Kidney tubule cell (primary cell): ENCODE measurements around the gene SPATA9.
"Not testable (repeated sequence)": the region's sequence is repeated elsewhere in the genome, so short reads cannot be mapped to it uniquely, and the experiment has no call there.

Source experiments
- DNase-seq: peaks from one replicate; pipeline ENCODE4 v3.0.0-alpha.2; 2018; ENCODE audit warnings: low spot score

The SPATA9 gene

DNA sequence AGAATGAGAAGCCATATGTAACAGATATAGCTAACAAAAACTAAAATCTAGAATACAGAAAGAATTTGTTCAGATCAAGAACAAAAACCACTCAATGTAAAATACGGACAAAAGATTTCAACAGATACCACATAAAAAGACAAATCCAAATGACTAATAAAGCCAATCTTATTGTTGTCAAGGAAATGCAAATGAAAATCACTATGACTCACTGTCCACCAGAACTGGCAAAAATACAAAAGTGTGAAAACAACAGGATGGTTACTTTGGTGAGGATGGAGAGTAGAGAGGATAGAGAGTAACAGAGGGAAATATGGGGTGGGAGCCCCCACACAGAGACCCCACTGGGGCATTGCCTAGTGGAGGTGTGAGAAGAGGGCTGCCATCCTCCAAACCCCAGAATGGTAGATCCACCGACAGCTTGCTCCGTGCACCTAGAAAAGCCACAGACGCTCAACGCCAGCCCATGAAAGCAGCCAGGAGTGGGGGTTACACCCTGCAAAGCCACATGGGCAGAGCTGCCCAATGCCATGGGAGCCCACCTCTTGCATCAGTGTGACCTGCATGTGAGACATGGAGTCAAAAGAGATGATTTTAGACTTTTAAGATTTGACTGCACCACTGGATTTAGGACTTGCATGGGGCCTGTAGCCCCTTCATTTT is 33.1 kb upstream of the SPATA9 start:
- peak; percentile 85 for DNase-seq

DNA sequence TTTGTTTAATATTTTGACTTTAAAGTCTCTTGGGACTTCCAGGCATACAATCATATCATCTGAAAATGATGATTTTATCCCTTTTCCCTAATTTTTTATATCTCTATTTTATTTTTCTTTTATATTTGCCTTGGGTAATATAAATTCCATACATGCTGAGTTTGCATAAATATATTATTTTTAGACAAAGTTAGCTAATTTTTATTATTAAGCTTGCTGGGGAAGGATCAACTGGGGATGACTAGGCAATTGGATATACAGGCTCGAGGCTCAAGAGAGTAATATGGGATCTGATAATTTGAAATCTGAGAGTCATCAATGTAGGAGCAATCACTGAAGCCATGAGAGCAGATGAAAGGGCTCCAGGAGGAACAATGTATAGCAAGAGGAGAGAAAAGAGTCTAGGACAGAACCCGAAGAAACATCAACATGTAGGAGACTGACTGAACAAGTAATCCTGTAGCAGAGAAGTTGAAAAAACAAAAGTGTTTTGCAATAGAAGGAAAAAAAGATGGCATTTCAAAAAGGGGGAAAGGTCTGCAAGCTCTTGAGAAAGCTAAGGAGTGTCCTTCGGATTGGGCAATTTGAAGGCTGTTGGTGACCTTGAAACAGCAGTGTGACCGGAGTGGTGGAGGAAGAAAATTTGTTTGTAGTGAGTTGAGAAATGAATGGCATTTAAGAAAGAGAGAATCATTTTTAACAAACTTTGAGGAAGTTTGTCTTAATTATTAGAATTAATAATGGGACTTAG is 31.3 kb upstream of the SPATA9 start:
- no peak for DNase-seq

DNA sequence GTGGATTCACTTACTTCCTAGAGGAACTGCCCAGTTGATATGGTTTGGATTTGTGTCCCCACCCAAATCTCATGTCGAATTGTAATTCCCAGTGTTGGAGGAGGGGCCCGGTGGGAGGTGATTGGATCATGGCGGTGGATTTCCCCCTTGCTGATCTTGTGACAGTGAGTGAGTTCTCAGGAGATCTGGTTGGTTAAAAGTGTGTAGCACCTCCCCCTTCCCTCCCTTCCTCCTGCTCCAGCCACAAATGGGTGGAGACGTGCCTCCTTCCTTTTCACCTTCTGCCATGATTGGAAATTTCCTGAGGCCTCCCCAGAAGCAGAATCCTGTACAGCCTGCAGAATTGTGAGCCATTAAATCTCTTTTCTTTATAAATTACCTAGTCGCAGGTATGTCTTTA is 30.5 kb upstream of the SPATA9 start:
- DNase-seq = not testable (repeated sequence)

DNA sequence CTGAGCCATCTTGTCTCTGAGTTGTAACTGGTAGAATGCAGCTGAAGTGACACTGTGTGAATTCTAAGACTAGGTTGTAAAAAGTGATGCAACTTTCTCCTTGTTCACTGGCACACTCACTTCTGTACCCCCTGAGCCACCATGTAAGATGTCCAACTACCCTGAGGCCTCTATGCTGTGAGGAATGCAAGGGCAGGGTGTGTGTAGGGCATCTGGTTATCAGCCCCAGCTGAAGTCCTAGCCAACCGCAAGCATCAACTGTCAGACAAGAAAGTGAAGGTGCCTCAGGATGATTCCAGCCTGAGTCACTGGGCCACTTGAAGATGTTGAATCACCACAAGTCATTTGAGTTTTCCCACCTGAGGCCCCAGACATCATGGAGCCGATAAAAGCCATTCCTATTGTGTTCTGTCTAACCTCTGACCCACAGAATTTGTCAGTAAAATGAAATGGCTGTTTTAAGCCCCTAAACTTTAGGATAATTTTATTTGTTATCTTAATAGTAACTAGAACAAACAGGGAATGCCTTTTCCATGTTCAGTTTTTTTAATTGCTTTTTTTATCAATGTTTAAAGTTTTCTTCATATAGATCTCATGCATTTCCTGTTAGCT is 29.7 kb upstream of the SPATA9 start:
- DNase-seq = peak; percentile 99

DNA sequence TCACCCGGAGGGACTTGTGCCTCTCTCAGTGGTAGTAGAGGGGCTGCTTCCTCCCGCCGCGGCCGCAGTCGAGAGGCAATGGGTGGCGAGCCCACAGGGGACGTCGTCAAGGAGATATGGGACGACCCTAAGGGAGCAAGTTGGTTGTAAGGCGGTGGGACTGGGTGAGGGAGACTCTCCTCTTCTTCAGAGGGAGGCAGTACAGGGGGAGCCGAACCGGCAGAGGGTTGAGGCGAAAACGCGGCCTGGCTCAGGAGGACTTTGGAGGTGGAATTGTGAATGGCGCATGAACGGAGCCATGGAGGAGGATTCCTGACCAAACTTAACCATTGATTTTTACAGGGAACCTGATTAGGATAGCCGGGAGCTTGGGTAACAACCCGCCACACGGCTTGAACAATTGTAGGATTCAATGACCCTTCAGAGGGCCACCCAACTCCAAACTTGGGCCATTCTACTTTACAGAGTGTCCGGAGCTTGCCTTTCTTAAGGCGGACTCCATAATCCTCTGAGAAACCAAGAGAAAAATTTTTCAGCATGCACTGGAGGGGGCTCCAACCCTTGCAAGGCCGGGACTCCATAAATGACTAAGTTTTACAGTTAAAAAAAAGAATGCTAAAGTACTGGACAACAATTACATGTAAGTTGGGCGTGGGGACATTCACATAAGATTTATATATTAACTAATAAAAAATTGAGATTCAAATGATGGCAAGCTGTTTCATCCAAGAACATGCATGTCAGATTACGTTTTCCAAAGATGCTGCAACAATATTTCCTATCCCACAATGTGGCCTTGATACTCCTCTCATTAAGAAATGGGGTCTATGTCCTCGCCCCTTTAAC is 28.9 kb upstream of the SPATA9 start:
- DNase-seq = no peak

DNA sequence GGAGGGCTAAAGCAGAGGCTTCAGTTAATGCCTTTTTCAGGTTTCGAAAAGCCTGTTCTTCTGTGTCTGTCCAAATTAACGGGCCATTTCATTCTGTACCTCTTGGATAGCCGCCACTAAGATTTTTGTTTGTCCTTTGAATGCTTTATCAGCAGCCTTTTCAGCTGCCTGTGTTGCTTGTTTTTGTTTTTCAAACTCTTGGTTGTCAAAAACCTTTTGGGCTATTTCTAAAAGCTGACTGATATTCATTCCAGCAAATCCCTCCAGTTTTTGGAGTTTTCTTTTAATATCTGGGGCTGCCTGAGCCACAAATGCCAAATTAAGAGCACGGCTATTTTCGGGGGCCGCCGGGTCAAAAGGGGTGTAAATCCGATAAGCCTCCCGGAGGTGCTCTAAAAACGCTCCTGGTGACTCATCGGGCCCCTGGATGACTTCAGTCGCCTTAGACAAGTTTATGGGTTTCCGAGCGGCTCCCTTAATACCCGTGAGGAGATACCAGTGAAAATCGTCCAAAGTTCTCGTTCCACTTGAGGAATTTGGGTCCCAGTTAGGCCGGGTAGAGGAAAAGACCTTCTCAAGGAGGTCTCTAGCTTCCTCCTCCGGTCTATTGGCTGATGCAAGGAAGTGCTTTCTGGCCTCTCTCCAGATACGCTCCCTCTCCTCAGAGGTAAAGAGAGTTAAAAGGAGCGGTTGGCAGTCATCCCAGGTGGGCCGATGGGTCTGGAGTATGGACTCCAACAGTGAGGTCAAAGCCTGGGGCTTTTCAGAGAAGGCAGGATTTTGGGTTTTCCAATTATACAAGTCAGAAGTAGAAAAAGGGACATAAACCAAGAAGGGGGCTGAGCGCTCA is 28.1 kb upstream of the SPATA9 start:
- DNase-seq = peak; percentile 35

DNA sequence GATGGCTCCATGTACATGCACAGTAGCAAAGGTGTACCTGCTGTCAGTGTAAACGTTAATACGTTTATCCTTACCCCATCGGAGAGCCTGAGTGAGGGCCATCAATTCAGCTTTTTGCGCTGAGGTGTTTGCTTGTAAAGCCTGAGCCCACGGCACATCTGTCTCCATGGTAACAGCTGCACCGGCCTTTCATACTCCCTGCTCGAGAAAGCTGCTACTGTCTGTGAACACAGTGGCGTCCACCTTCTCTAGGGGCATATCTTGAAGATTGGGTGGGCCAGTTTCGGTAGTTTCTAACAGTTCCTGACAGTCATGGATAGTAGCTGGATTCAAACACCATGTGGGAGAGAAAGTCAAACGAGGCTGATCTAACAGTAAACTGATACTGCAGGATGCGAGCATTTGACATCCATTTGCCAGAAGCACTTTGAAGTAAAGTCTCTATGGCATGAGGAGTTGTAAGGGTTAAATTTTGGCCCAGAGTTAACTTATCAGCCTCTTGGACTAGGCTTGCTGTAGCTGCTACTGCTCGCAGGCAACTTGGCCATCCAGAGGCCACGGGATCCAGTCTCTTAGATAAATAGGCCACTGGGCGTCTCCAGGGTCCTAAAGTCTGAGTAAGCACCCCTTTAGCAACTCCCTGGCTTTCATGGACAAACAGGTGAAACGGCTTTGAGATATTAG is 27.3 kb upstream of the SPATA9 start:
- DNase-seq = peak; percentile 33

DNA sequence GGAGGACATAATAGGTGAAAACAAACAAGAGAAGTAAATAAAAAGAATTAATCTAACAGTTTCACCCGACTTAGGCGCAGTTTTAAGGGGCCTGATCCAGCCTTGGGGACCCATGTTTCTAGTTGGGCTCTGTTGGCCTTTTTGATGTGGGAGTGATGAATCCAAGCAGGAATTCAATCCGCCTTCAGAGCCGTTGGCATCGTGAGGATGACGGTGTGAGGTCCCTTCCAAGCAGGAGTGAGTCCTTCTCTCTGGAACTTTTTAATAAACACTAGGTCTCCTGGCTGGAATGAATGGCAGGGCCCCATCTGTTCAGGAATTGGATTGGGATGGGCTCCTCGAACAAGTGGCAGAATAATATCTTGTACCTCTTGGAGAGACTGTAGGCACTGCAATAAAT is 26.1 kb upstream of the SPATA9 start:
- DNase-seq = no peak

DNA sequence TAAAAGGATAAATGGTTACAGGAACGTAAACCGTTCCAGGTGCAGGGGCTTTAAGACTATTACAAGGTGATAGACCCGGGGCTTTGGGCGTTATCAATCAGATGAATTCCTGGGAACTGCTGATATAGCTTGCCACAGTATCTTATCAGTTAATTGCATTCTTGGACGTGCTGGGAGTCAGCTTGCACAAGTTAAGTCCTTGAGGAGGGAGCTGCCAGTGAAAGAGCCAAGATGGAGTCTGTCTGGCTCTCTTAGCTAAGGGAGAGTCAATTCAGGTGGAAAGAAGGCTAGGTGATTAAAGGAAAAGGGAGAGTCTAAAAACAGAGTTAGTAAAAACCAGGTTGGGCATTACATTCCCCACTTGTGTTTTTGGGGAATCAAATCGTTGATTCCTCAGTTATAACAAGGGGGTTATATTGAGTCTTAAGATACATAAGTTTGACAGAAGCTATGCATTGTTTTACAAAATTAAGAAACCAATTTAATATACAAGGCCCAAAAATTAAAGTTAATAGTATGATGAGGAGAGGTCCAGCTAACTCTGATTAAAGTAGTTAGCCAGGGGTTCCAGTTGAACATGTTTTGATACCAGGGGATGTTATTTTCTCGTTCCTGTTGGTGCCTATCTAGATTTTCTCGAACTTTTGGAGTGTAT is 24.9 kb upstream of the SPATA9 start:
- not testable (repeated sequence) for DNase-seq

DNA sequence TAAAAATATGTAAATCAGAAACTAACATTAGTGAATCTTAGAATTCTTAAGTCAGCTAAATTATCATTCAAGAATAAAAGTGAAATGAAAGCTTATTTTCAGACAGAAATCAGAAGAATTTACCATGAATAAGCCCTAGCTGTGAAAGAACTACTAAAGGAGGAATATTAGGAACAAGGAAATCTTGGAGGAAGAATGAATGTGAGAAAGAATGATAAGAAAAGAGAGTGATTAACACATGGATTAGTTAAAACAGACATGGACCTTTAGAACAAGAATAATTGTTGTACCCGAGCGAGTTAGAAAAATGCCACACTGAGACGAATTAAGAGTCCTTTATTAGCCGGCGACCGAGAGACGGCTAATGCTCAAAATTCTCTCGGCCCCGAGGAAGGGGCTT is 24.3 kb upstream of the SPATA9 start:
- no peak for DNase-seq

DNA sequence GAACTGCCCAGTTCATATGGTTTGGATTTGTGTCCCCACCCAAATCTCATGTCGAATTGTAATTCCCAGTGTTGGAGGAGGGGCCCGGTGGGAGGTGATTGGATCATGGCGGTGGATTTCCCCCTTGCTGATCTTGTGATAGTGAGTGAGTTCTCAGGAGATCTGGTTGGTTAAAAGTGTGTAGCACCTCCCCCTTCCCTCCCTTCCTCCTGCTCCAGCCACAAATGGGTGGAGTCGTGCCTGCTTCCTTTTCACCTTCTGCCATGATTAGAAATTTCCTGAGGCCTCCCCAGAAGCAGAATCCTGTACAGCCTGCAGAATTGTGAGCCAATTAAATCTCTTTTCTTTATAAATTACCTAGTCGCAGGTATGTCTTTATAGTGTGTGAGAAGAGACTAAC is 23.4 kb upstream of the SPATA9 start:
- DNase-seq = not testable (repeated sequence)

DNA sequence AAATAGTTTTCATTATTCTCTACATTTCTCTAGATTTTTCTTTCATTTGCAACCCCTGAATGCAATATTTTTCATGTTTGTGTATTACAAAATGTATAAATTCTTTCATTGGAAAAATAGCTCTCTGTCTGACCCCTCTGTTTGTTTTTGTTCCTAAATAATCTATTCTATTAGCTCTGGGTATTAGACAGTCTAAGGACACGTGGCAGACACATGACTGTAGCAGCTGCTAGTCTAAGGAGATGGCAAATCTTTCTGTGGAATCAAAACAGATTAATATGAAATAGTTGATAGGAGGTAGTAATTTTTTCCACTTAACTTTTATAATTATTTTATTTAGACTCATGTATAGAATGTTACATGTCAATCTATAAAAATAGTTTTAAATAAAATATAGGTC is 21.4 kb upstream of the SPATA9 start:
- DNase-seq = no peak

DNA sequence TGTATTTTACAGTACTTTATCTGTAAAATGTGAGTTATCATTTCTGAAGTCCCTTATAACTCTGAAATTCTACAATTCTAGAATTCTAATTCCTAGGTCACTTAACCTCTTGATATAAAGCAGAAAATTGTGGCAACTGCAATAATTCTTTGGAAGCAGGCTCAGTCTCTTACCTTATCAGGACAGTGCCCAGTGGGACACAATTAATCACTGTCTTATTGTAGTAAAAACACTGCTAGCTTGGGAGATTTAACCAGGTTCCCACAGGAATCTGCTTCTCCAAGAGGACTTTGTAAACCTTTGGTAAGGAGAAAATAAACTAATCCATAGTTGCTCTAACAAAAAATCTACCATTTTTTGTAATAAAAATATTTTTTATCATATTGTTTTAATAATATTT is 18.3 kb upstream of the SPATA9 start:
- no peak for DNase-seq

DNA sequence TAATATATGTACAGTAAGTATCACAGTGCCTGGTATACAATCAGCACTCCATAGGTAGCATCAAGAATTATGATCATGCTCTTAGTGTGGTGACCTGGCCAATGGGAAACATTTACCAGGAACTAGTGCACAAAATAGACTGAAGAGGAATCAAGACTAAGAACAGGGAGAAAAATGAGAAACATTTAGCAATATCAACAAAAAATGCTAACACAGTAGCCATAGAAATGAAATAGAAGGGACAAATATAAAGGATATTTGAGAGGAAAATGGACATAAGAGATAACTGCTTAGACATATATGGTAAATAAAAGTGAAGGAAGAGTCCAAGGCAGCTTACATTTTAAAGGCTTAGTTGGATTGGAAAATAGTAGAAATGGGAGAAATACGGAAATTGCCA is 16.5 kb upstream of the SPATA9 start:
- no peak for DNase-seq

DNA sequence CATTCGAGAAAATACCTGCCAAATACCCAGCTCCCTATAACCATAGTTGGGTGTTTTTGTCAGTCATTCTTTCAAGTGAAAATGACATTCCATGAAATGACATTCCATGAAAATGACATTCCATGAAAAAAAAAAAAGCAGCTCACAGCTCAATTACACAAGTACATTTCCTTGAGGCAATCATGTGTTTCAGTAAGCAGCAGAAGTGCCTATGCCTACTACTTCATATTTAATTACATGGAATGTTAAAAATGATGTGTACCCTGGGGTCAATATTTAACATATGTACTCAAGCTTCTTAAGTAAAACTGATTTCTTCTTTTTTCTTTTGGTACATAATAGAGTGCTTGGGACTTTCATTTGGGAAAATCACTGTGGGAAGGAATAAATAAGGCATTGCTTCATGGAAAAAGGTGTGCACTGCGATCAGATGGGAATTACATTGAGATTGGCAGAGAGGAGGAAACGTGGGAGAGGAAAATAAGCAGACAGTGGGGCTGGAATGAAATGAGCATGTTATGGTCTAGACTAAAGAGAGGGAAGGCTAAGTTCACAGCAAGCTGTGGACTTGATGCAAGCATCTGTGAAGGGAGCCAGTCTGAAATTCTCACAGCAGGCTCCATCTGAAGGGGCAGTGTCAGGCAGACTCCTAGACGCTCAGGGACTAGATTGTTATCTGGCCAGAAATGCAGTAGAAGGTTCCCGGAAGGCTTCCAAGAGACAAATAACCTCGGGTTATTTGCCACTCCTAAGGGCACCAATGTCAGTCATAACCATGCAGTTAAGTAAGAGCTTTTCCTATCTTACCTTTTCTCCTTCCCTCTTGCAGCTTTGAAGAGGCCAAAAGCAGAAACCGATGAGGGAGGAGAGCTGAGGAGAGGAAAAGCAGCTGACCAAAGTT is 15.2 kb upstream of the SPATA9 start:
- peak; percentile 84 for DNase-seq

DNA sequence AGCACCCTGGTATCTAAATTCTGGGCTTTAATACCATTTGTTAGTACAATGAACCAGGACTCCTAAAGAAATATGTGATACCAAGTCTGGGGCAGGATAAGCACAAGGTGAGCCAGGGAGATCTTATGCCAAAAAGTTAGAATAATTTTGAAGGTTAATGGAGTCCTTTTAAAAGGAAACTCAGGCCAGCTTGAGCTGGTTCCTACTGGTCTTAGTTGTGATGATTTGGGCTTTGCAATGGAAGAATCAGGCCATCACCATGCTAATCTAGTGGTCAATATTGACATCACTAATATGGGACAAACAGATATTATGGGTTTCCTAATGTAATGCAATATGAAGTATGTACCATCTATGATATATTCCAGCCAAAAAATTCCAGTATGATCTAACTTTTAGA is 7.5 kb upstream of the SPATA9 start:
- DNase-seq = no peak

DNA sequence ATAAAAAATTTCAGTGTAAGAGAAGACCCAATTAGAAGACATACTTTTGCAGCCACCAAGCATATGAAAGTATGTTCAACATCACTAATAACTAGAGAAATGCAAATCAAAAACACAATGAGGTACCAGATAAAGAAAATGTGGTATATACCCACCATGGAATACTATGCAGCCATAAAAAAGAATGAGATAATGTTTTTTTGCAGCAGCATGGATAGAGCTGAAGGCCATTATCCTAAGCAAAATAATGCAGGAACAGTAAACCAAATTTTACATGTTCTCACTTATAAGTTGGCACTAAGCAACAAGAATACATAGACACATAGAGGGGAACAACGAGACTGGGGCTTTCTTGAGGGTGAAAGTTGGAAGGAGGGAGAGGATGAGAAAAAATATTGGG is 6.9 kb upstream of the SPATA9 start:
- DNase-seq = no peak

DNA sequence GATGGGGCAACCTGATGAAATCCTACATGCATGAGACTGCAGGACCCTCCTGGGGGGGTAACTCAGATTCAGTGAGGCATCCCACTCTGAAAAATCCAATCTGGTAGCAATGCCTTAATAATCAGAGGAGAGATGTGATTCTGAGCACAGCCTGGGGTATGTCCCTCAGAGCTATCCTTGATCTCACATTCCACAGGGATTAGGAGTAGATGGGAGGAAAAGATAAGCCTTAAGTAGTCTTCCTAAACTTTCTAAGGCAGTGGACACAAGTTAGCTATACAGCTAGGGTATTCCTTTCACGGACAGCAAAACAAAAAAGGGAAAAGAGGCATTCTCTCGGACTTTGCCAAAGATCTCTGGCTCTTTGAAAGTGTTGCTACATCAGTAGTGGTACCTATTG is 3.9 kb upstream of the SPATA9 start:
- DNase-seq = no peak

DNA sequence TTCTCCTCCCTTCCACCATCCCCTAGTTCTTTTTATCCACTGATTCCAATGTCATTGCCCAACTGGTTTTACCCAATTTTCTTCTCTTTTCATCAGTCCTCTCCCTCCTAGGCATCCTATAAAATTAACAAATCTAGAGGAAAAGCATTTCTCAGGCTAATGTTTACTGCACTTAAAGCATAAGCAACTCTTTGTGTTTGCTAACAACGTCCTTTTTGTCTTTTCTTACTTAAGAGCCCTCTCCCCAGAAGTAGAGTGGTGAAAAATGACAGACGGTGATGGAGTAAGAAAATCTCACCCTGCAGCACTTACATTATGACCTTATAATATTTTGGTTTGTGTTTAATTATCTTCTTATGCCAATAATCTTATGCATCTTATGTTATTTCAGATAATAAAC is 1.6 kb upstream of the SPATA9 start:
- no peak for DNase-seq
